B cell (primary cell): ENCODE measurements around the gene VSIG10L.

Source experiments
- CTCF ChIP-seq: fragments of 200-600 bp; IDR thresholded peaks from one replicate; pipeline ENCODE4 v1.8.0; 2022; ENCODE audit warnings: antibody characterized with exemption, mild to moderate bottlenecking
- EZH2 ChIP-seq: IDR thresholded peaks from 2 replicates; pipeline ENCODE4 v1.6.1; 2012; ENCODE audit warnings: borderline replicate concordance, low read depth, mild to moderate bottlenecking, moderate library complexity, low read length; ENCODE audit not compliant: insufficient read depth, poor library complexity, severe bottlenecking

GRCh38 chr19:51305479-51305878 lies 36.5 kb downstream of the VSIG10L start:
- TF ChIP-seq CTCF (no peak), EZH2 (no peak)
